Inflammatory macrophage treated with lipopolysaccharide for 4 hours (primary cell): ENCODE data around the gene EFNA4.

Source experiments
- DNase-seq: peaks from one replicate; pipeline ENCODE4 v3.0.0-alpha.2; 2020

EFNA4 gene

GRCh38 chr1:155052439-155053395 lies 10.8 kb upstream of the EFNA4 start:
- peak; percentile 26 for DNase-seq

- DNase-seq = no peak
Measured at GRCh38 chr1:155053531-155054105, 9.9 kb upstream of the EFNA4 start.

- DNase-seq = no peak
Measured at GRCh38 chr1:155057104-155057503, 6.4 kb upstream of the EFNA4 start.

- no peak for DNase-seq
Measured at GRCh38 chr1:155057788-155058211, 5.7 kb upstream of the EFNA4 start.

GRCh38 chr1:155060736-155061135 lies 2.8 kb upstream of the EFNA4 start:
- no peak for DNase-seq

- DNase-seq = peak; percentile 68
Measured at GRCh38 chr1:155061381-155062150, 2.0 kb upstream of the EFNA4 start.

- no peak for DNase-seq
Measured at GRCh38 chr1:155062151-155062686, 1.3 kb upstream of the EFNA4 start.

- no peak for DNase-seq
Measured at GRCh38 chr1:155062702-155063411, 683 bp upstream of the EFNA4 start.

- no peak for DNase-seq
Measured at GRCh38 chr1:155064111-155064831, 731 bp downstream of the EFNA4 start.

GRCh38 chr1:155064832-155065429 lies 1.4 kb downstream of the EFNA4 start:
- DNase-seq = no peak

- DNase-seq = no peak
Measured at GRCh38 chr1:155066777-155067176, 3.2 kb downstream of the EFNA4 start.

- DNase-seq = no peak
Measured at GRCh38 chr1:155068599-155068998, 5.1 kb downstream of the EFNA4 start.

GRCh38 chr1:155069551-155070157 lies 6.1 kb downstream of the EFNA4 start:
- DNase-seq = no peak

- DNase-seq = no peak
Measured at GRCh38 chr1:155070158-155070621, 6.7 kb downstream of the EFNA4 start.

GRCh38 chr1:155070721-155071569 lies 7.4 kb downstream of the EFNA4 start:
- DNase-seq = peak; percentile 77

GRCh38 chr1:155071701-155072100 lies 8.2 kb downstream of the EFNA4 start:
- peak; percentile 48 for DNase-seq

- peak; percentile 56 for DNase-seq
Measured at GRCh38 chr1:155072531-155073289, 9.2 kb downstream of the EFNA4 start.

- DNase-seq = no peak
Measured at GRCh38 chr1:155073377-155074242, 10.1 kb downstream of the EFNA4 start.
